OCI-LY7 (cell line): ENCODE measurements around the gene GPR137B. TPM values are rescaled to one million over a fixed set of nuclear protein-coding genes. Genes with fewer than 3 reads are reported as not detected.
"Not testable (repeated sequence)": the region's sequence is repeated elsewhere in the genome, so short reads cannot be mapped to it uniquely, and the experiment has no call there.

Experiments
- BruUV-seq: library from RNA; stranded (reverse); fragments of 400-500 nt; replicated peaks from 2 replicates; lab custom pipeline; 2021; lab: Mats Ljungman, UMichigan
- CTCF ChIA-PET: fragments of 300-600 bp; sonication (Branson Sonifier 250); formaldehyde crosslinking; loops from one replicate; lab custom pipeline; 2022; ENCODE audit warnings: antibody characterized with exemption; ENCODE audit not compliant: unreplicated experiment; lab: Charles Lee
- POLR2A ChIA-PET: fragments of 300-600 bp; sonication (Branson Sonifier 250); formaldehyde crosslinking; loops from one replicate; lab custom pipeline; 2022; ENCODE audit warnings: antibody characterized with exemption; lab: Charles Lee
- DNase-seq: peaks from one replicate; pipeline ENCODE4 v3.0.0-alpha.2; 2015; ENCODE audit warnings: low spot score
- H2AFZ ChIP-seq: fragments of 200-600 bp; sonication (generic), shearing (Covaris generic); 2 replicates; pipeline ENCODE4 v1.6.1; 2014; ENCODE audit warnings: mild to moderate bottlenecking, antibody characterized with exemption, low read length, moderate library complexity
- H3K27ac ChIP-seq: fragments of 200-600 bp; sonication (generic); 2 replicates; pipeline ENCODE4 v1.5.1; 2014; ENCODE audit warnings: mixed run types, low read depth, mild to moderate bottlenecking, moderate library complexity, low read length, inconsistent platforms; ENCODE audit not compliant: poor library complexity, severe bottlenecking
- H3K36me3 ChIP-seq: fragments of 200-600 bp; sonication (generic); 2 replicates; pipeline ENCODE4 v1.6.1; 2014; ENCODE audit warnings: mild to moderate bottlenecking, antibody characterized with exemption, low read length, moderate library complexity, mixed read lengths; ENCODE audit not compliant: insufficient read depth
- H3K4me1 ChIP-seq: fragments of 200-600 bp; sonication (generic); 2 replicates; pipeline ENCODE4 v1.5.1; 2014; ENCODE audit warnings: mild to moderate bottlenecking, low read length; ENCODE audit not compliant: insufficient read depth, poor library complexity, severe bottlenecking
- H3K4me2 ChIP-seq: fragments of 200-600 bp; sonication (generic); 2 replicates; pipeline ENCODE4 v1.6.1; 2014; ENCODE audit warnings: mild to moderate bottlenecking, low read length
- H3K4me3 ChIP-seq: fragments of 200-600 bp; sonication (generic); 2 replicates; pipeline ENCODE4 v1.5.1; 2014; ENCODE audit warnings: mild to moderate bottlenecking, low read depth, low read length; ENCODE audit not compliant: poor library complexity, severe bottlenecking
- H3K79me2 ChIP-seq: fragments of 200-600 bp; sonication (generic); 2 replicates; pipeline ENCODE4 v1.6.1; 2016; ENCODE audit warnings: low read depth, mild to moderate bottlenecking, low read length, moderate library complexity, mixed read lengths; ENCODE audit not compliant: insufficient read depth
- H3K9me2 ChIP-seq: fragments of 200-600 bp; sonication (generic); 2 replicates; pipeline ENCODE4 v1.6.1; 2016; ENCODE audit warnings: mild to moderate bottlenecking, low read length, mixed read lengths; ENCODE audit not compliant: insufficient read depth
- H3K9me3 ChIP-seq: fragments of 200-600 bp; sonication (generic); 2 replicates; pipeline ENCODE4 v1.6.1; 2014; ENCODE audit warnings: mild to moderate bottlenecking, mixed run types, low read length, mixed read lengths
- H4K20me1 ChIP-seq: fragments of 200-600 bp; sonication (generic); 2 replicates; pipeline ENCODE4 v1.6.1; 2014; ENCODE audit warnings: mild to moderate bottlenecking, antibody characterized with exemption, low read length, moderate library complexity, mixed read lengths; ENCODE audit not compliant: insufficient read depth
- EZH2phosphoT487 ChIP-seq: fragments of 200-600 bp; sonication (generic); IDR thresholded peaks from 2 replicates; pipeline ENCODE4 v1.6.1; 2018; ENCODE audit warnings: low read depth, borderline replicate concordance, mild to moderate bottlenecking, mixed run types, antibody characterized with exemption, low read length, moderate library complexity, mixed read lengths
- intact Hi-C: fragments of 100-400 bp; cut with micrococcal nuclease; formaldehyde crosslinking; loops from one replicate; pipeline ENCODE4 v1.10.0; 2022; ENCODE audit not compliant: unreplicated experiment
- total RNA-seq, 2 experiments: library from RNA; depleted of rRNA in 1 of 2; stranded (reverse); fragments of >200 nt in 1 of 2; shearing (Covaris generic) in 1 of 2; gene quantifications; 2 replicates each; pipeline ENCODE4 v1.2.3, GENCODE V29; 2014 to 2022
- TF ChIP-seq, protein P1 (sequence below): fragments of 200-600 bp; sonication (generic); conservative IDR thresholded peaks from 2 replicates; pipeline ENCODE4 v1.5.1; 2014; ENCODE audit warnings: mild to moderate bottlenecking, antibody characterized with exemption, low read length, moderate library complexity, mixed read lengths

Gene GPR137B
- total RNA-seq, 2 experiments from 2014 or later = 2.8 to 3.1 TPM

DNA sequence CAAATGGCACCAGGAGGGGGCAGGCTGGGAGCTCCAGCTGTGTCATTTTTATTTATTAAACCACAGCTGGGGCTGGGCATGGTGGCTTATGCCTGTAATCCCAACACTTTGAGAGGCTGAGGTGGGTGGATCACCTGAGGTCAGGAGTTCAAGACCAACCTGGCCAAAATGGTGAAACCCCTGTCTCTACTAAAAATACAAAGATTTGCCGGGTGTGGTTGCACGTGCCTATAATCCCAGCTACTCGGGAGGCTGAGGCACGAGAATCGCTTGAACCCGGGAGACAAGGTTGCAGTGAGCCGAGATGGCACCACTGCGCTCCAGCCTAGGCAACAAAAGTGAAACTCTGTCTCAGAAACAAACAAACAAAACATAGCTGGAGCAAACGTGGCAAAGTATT, 15.7 kb downstream of the GPR137B start:
- not testable (repeated sequence) for H3K79me2 ChIP-seq, H3K4me3 ChIP-seq, H3K27ac ChIP-seq, BruUV-seq, H4K20me1 ChIP-seq, H2AFZ ChIP-seq, H3K36me3 ChIP-seq, H3K9me2 ChIP-seq, DNase-seq
- ChIA-PET POLR2A (interaction anchor here (0.6 kb wide), 1 partner anchor 90 kb away, joined by 5 read pairs; no protein-coding TSS in a partner anchor), CTCF (interaction anchor here (0.8 to 1.9 kb wide), 3 partner anchors 13 to 126 kb away, joined by 3 to 5 read pairs (median 4); no protein-coding TSS in a partner anchor)
- intact Hi-C loops = loop anchor here (1.0 to 10.0 kb wide), 2 partner anchors 124 to 653 kb away; partner anchors contain the start of gene B3GALNT2
- Histone ChIP-seq H3K9me3 (peaks cover 18% of the 10 kb centered on the region; the same call in 1 of the 2 replicates), H3K4me1 (peaks cover 56% of the 10 kb centered on the region), H3K4me2 (peak overlapping the region; percentile 71)
- TF ChIP-seq, protein P1, sequence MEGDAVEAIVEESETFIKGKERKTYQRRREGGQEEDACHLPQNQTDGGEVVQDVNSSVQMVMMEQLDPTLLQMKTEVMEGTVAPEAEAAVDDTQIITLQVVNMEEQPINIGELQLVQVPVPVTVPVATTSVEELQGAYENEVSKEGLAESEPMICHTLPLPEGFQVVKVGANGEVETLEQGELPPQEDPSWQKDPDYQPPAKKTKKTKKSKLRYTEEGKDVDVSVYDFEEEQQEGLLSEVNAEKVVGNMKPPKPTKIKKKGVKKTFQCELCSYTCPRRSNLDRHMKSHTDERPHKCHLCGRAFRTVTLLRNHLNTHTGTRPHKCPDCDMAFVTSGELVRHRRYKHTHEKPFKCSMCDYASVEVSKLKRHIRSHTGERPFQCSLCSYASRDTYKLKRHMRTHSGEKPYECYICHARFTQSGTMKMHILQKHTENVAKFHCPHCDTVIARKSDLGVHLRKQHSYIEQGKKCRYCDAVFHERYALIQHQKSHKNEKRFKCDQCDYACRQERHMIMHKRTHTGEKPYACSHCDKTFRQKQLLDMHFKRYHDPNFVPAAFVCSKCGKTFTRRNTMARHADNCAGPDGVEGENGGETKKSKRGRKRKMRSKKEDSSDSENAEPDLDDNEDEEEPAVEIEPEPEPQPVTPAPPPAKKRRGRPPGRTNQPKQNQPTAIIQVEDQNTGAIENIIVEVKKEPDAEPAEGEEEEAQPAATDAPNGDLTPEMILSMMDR = 0 out of 2 replicates have a peak, but pooled peaks have one; percentile 17

DNA sequence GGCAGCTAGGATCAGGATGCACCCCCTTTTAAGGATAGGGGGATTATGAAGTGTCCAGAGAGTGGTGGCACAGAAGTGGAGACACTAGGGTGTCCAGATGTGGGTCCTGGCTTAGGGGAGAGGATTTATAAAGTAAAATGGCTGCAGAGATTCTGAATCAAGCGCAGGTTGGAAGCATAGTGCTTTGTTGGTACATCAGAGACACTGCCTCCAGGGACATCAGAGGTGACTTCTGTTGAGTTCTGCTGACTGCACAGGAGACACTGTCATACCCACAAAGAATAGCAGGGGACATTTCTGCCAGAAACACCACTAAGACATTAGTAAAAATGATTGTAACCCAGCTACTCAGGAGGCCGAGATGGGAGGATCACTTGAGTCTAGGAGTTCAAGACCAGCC, 16.4 kb downstream of the GPR137B start:
- TF ChIP-seq, protein P1 = no peak
- no peak for TF ChIP-seq EZH2phosphoT487
- peaks cover 56% of the 10 kb centered on the region for H3K4me1 ChIP-seq
- H3K9me2 ChIP-seq = no peaks in the 10 kb centered on the region
- H3K79me2 ChIP-seq = no peaks in the 10 kb centered on the region
- ChIA-PET CTCF (interaction anchor here (0.8 to 1.1 kb wide), 2 partner anchors 13 to 126 kb away, joined by 3 to 4 read pairs; no protein-coding TSS in a partner anchor), POLR2A (interaction anchor here (1.0 kb wide), 1 partner anchor 421 kb away, joined by 3 read pairs; no protein-coding TSS in a partner anchor)
- peak overlapping the region; percentile 16; the same call in 1 of the 2 replicates for H2AFZ ChIP-seq
- peaks cover 18% of the 10 kb centered on the region; the same call in 1 of the 2 replicates for H3K9me3 ChIP-seq
- peak overlapping the region; percentile 54 for H3K4me2 ChIP-seq
- intact Hi-C loops = loop anchor here (1.0 to 10.0 kb wide), 2 partner anchors 124 to 654 kb away; partner anchors contain the start of gene B3GALNT2
- no peak overlapping the region for H3K4me3 ChIP-seq
- DNase-seq = peak; percentile 35
- no peaks in the 10 kb centered on the region for H3K36me3 ChIP-seq
- no peak overlapping the region for H3K27ac ChIP-seq
- BruUV-seq = no TSS peak
- H4K20me1 ChIP-seq = no peaks in the 10 kb centered on the region; the same call in 1 of the 2 replicates
